NCI-H510A (cell line): ENCODE results near the gene ECE1.

Experiments
- DNase-seq: peaks from one replicate; lab custom pipeline; 2025; lab: John Stamatoyannopoulos, UW

Gene ECE1

GRCh38 chr1:21289700-21290545, at the start of gene ECE1:
Gene ECE1, minus strand, starts transcription at chr1:21290463. Its CDS starts 49 bp downstream, at chr1:21290414.
- DNase-seq = no peak

- no peak for DNase-seq
Measured at GRCh38 chr1:21339356-21340229, 49.3 kb upstream of the ECE1 start.

GRCh38 chr1:21338573-21339355, 48.5 kb upstream of the ECE1 start:
- peak; percentile 93 for DNase-seq

- no peak for DNase-seq
Measured at GRCh38 chr1:21337928-21338572, 47.8 kb upstream of the ECE1 start.

GRCh38 chr1:21337454-21337927, 47.2 kb upstream of the ECE1 start:
- no peak for DNase-seq

- no peak for DNase-seq
Measured at GRCh38 chr1:21337010-21337437, 46.8 kb upstream of the ECE1 start.

- DNase-seq = no peak
Measured at GRCh38 chr1:21335750-21336224, 45.5 kb upstream of the ECE1 start.

- DNase-seq = no peak
Measured at GRCh38 chr1:21335088-21335691, 44.9 kb upstream of the ECE1 start.

- DNase-seq = peak; percentile 45
Measured at GRCh38 chr1:21334214-21335087, 44.2 kb upstream of the ECE1 start.

GRCh38 chr1:21333824-21334213, 43.6 kb upstream of the ECE1 start:
- no peak for DNase-seq

- no peak for DNase-seq
Measured at GRCh38 chr1:21332554-21333311, 42.5 kb upstream of the ECE1 start.

- no peak for DNase-seq
Measured at GRCh38 chr1:21331752-21332478, 41.7 kb upstream of the ECE1 start.

- no peak for DNase-seq
Measured at GRCh38 chr1:21330544-21330943, 40.3 kb upstream of the ECE1 start.

GRCh38 chr1:21329209-21329844, 39.1 kb upstream of the ECE1 start:
- peak; percentile 33 for DNase-seq

GRCh38 chr1:21327566-21328323, 37.5 kb upstream of the ECE1 start:
- DNase-seq = no peak

- no peak for DNase-seq
Measured at GRCh38 chr1:21326861-21327344, 36.6 kb upstream of the ECE1 start.
